GM12874 (cell line): ENCODE measurements around the gene TIRAP.

Experiments
- TF ChIP-seq, protein P1 (sequence below): IDR thresholded peaks from 2 replicates; pipeline ENCODE4 v1.5.1; 2011; ENCODE audit warnings: low read depth, mild to moderate bottlenecking, control low read depth, low read length, moderate library complexity; ENCODE audit not compliant: insufficient read depth

TIRAP gene, protein sequence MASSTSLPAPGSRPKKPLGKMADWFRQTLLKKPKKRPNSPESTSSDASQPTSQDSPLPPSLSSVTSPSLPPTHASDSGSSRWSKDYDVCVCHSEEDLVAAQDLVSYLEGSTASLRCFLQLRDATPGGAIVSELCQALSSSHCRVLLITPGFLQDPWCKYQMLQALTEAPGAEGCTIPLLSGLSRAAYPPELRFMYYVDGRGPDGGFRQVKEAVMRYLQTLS

GRCh38 chr11:126282736-126283591, at the start of gene TIRAP:
Gene TIRAP, plus strand, starts transcription at chr11:126283093. Its CDS starts 7,802 bp downstream, at chr11:126290895.
- TF ChIP-seq, protein P1, sequence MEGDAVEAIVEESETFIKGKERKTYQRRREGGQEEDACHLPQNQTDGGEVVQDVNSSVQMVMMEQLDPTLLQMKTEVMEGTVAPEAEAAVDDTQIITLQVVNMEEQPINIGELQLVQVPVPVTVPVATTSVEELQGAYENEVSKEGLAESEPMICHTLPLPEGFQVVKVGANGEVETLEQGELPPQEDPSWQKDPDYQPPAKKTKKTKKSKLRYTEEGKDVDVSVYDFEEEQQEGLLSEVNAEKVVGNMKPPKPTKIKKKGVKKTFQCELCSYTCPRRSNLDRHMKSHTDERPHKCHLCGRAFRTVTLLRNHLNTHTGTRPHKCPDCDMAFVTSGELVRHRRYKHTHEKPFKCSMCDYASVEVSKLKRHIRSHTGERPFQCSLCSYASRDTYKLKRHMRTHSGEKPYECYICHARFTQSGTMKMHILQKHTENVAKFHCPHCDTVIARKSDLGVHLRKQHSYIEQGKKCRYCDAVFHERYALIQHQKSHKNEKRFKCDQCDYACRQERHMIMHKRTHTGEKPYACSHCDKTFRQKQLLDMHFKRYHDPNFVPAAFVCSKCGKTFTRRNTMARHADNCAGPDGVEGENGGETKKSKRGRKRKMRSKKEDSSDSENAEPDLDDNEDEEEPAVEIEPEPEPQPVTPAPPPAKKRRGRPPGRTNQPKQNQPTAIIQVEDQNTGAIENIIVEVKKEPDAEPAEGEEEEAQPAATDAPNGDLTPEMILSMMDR: no peak

DNA sequence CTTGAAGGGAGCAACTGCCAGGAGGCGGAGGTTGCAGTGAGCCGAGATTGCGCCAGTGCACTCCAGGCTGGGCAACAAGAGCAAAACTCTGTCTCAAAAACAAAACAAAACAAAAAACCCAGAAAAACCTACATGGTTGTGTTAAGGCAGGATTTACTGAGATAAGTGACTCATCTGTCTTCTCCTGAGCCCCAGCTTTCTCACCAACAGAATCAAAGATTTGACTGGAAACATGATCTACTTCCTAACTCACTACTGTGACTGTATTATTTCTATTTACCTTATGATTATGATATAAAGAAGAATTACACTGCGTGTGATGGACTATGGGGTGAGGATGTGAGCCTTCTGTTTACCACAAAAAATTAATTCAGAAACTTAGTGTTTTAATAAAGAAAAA, 49.5 kb upstream of the TIRAP start:
- TF ChIP-seq, protein P1: no peak

GRCh38 chr11:126246636-126247035, 36.3 kb upstream of the TIRAP start:
- TF ChIP-seq, protein P1: no peak

GRCh38 chr11:126253265-126253664, 29.6 kb upstream of the TIRAP start:
- TF ChIP-seq, protein P1: no peak

GRCh38 chr11:126254819-126255218, 28.1 kb upstream of the TIRAP start:
- TF ChIP-seq, protein P1: no peak

GRCh38 chr11:126256216-126256615, 26.7 kb upstream of the TIRAP start:
- TF ChIP-seq, protein P1: no peak

GRCh38 chr11:126257144-126257543, 25.7 kb upstream of the TIRAP start:
- TF ChIP-seq, protein P1: no peak
